Dermis blood vessel endothelial cell (primary cell): Measurements from ENCODE around the gene UMPS. TPM values are rescaled to one million over a fixed set of nuclear protein-coding genes. Genes with fewer than 3 reads are reported as not detected.

ENCODE experiments used
- total RNA-seq: library from RNA; depleted of rRNA; stranded (reverse); fragments of >200 nt; gene quantifications from 2 replicates; pipeline ENCODE4 v1.2.3, GENCODE V29; 2014

Gene UMPS
- total RNA-seq, 1 donor from 2014 or later, result 36.1 TPM

Other genes with a start within 250 kb of the UMPS start
- gene ITGB5, start 156.9 kb downstream of the UMPS start, total RNA-seq, result 86.6 and 107 TPM in 2 replicates
- not detected in 2 replicates for gene MUC13, start 204.3 kb downstream of the UMPS start, total RNA-seq